IPS DF 6.9 (cell line): ENCODE measurements around the gene MFAP5.

Source experiments
- DNase-seq: peaks from one replicate; pipeline ENCODE4 v3.0.0-alpha.2; 2013; ENCODE audit warnings: low read depth, low spot score
- H3K27ac ChIP-seq: one replicate; pipeline ENCODE4 v1.5.1; 2013; ENCODE audit warnings: low read length, control low read depth
- H3K27me3 ChIP-seq: 2 replicates; pipeline ENCODE4 v1.6.1; 2013; ENCODE audit warnings: mild to moderate bottlenecking, low read length; ENCODE audit not compliant: control insufficient read depth, insufficient read depth
- H3K36me3 ChIP-seq: 2 replicates; pipeline ENCODE4 v1.6.1; 2013; ENCODE audit warnings: low read length; ENCODE audit not compliant: control insufficient read depth, insufficient read depth
- H3K4me1 ChIP-seq: 2 replicates; pipeline ENCODE4 v1.6.1; 2013; ENCODE audit warnings: low read length; ENCODE audit not compliant: control insufficient read depth, insufficient read depth
- H3K4me3 ChIP-seq: 2 replicates; pipeline ENCODE4 v1.5.1; 2013; ENCODE audit warnings: mild to moderate bottlenecking, low read length
- H3K9me3 ChIP-seq: 2 replicates; pipeline ENCODE4 v1.6.1; 2013; ENCODE audit warnings: low read length, inconsistent platforms; ENCODE audit not compliant: control insufficient read depth, insufficient read depth
- WGBS: extraction: QIAGEN DNeasy Blood & Tissue Kit; methylation state at CpG from one replicate; pipeline ENCODE4 v1.1.7; 2013; ENCODE audit warnings: mixed read lengths, missing lambda C conversion rate; ENCODE audit not compliant: insufficient read length, insufficient coverage; 5-methylcytosine and 5-hydroxymethylcytosine counted together

The MFAP5 gene

DNA sequence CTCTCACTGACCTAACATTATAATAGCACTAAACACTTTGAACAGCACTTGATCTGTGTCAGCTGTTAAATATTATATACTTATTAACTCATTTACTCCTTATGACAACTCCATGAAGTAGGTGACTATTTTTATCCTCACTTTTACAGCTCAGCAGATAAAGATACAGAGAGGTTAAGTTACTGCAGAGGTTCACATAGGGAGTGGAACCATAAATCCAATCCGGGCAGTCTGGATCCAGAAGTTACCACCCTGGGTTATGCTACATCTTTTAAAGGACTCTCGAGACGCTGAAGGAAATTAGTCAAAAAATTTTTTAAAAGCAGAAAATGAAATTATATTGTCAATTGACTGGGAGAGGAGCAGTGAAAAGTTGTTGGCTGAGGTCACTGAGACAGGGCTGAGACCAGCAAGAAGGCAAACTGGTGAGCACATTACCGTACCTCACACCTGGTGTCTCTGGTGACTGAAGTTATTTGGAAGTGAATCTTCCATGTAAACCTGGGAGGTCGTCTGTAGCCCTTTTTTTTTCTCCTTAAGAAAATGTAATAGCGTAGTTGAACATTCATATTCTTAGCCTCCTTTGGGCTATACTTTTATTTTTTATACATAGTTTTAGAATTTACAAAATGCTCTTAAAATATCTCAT is 33.9 kb upstream of the MFAP5 start:
- no CpG with 5 or more reads among the region's 6 CpGs for WGBS
- H3K36me3 ChIP-seq: no peaks in the 10 kb centered on the region
- no peak for DNase-seq
- H3K9me3 ChIP-seq: no peaks in the 10 kb centered on the region
- no peaks in the 10 kb centered on the region for H3K27me3 ChIP-seq
- peak overlapping the region; percentile 97; the same call in 1 of the 2 replicates for H3K4me3 ChIP-seq
- no peaks in the 10 kb centered on the region; the same call in 1 of the 2 replicates for H3K4me1 ChIP-seq
- H3K27ac ChIP-seq: no peak overlapping the region

DNA sequence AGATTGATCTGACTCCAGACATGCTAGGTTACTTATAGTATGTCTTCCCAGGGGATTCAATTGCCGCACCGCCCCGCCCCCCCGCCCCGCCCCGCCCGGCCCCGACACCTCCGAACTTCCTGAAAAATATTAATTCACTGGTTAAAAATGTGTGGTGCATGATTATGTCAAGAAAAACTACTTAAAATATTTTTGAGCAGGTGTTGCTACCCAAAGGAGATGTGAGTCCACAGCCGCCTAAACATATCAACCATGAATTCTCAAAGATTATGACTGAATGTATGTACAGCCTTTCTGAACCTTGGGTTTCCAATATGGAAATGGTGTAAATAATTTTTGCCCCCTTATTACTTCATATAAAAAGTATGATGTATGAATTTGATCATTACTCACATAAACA is 32.5 kb upstream of the MFAP5 start:
- no peaks in the 10 kb centered on the region for H3K27me3 ChIP-seq
- WGBS: no CpG with 5 or more reads among the region's 10 CpGs
- H3K4me3 ChIP-seq: no peak overlapping the region
- H3K4me1 ChIP-seq: no peaks in the 10 kb centered on the region; the same call in 1 of the 2 replicates
- DNase-seq: no peak
- no peaks in the 10 kb centered on the region for H3K9me3 ChIP-seq
- H3K36me3 ChIP-seq: no peaks in the 10 kb centered on the region
- no peak overlapping the region for H3K27ac ChIP-seq

DNA sequence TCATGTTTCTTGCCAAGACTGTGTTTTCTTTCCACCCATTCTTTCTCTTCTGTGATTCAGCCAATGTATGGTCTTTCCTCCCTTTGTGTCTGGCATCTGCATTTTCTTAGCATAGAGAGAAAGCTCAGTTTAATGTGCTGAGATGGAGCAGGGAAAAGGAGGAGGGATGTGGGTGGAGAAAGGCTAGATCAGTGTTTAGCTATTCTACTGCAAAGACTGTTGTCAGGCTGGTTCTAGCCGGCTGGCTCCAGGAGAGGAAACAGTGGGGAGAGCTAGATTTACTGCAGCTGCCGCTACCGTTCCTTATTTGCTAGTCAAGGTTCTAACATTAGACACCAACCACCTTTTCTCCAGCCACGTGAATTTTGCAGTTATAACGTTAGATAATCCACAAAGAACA is 29.9 kb upstream of the MFAP5 start:
- no peak for DNase-seq
- WGBS: no CpG with 5 or more reads among the region's 5 CpGs

DNA sequence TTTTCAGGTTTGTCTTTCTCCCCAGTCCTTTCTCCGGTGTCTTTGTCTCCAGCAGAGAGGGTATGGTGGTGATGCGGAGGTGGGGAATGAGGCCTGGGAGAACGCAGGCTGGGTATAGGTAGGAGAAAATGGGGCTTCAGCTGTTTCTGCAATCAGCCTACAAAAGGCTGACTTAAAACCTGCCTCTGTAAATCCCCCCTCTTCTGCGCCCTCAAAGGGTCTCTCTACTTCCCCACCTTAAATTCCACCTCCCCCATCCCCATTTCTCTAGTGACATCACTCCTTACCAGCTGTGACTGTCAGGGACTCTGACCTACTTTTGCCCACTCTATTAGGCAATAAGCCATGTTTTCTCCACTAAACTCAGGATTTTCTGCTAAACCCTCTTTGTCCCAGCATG is 27.1 kb upstream of the MFAP5 start:
- H3K36me3 ChIP-seq: no peaks in the 10 kb centered on the region
- H3K4me1 ChIP-seq: peaks cover 1% of the 10 kb centered on the region; the same call in 1 of the 2 replicates
- no peak overlapping the region for H3K27ac ChIP-seq
- H3K4me3 ChIP-seq: no peak overlapping the region
- no peaks in the 10 kb centered on the region for H3K9me3 ChIP-seq
- no peak for DNase-seq
- H3K27me3 ChIP-seq: no peaks in the 10 kb centered on the region
- WGBS: no CpG with 5 or more reads among the region's 4 CpGs

More for the DNA sequence above, 29.9 kb upstream of the MFAP5 start:
- Histone ChIP-seq H3K4me3 (no peak overlapping the region), H3K27me3 (no peaks in the 10 kb centered on the region), H3K4me1 (peaks cover 1% of the 10 kb centered on the region; the same call in 1 of the 2 replicates), H3K27ac (peak overlapping the region; percentile 87), H3K36me3 (no peaks in the 10 kb centered on the region), H3K9me3 (no peaks in the 10 kb centered on the region)

DNA sequence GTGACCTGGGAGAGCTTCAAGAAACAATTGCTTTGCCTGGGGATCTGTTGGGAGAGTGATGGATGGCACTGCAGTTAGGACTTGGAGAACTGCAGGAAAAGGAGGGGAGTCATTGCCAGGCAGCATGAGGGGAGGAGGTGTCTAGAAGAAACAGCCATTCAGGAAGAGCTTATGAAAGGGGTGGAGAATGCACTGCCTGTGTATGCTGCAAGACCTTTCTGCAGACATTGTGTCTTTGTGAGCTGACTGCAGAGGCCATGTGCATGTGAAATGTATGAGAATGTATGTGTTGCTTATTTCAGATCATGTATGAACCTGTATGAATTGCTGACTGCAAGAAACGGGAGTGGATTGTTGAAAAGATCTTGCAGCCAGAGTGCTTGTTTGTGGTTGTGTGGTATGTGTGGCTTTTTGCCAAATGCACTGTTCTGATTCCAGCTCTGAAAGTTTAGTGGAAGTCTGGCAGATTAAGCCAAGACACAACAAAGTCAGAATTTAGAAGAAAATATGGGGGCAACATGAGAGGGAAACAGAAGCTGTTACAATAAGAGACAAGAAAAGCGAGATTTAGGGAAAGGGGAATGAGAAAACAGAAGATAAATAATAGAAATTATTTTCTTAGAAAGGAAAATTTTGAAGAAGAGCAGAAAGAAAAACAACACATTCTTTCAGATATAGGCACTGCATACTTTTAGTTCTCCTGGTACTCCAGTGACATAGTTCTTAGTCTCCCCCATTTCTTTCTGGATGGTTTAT is 25.4 kb upstream of the MFAP5 start:
- H3K4me3 ChIP-seq: no peak overlapping the region
- no CpG with 5 or more reads among the region's 2 CpGs for WGBS
- no peaks in the 10 kb centered on the region for H3K36me3 ChIP-seq

DNA sequence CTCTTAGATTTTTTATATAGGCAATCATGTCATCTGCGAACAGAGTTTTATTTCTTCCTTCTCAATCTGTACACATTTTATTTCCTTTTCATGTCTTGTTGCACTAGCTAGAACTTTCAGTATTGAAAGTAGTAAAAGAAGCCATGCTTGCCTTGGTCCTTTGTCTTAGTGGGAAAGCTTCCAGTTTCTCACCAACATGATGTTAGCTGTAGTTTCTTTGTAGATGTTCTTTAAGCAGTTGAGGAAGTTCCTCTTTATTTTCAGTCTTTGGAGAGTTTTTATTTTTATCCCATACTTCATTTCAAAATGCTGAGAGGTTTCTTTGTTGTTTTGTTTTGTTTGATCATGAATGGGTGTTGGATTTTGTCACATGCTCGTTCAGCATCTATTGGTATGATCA is 22.4 kb upstream of the MFAP5 start:
- DNase-seq: no peak
- Histone ChIP-seq H3K4me3 (no peak overlapping the region), H3K27ac (no peak overlapping the region)

More for the DNA sequence above, 25.4 kb upstream of the MFAP5 start:
- Histone ChIP-seq H3K27me3 (no peaks in the 10 kb centered on the region), H3K4me1 (peaks cover 1% of the 10 kb centered on the region; the same call in 1 of the 2 replicates), H3K9me3 (no peaks in the 10 kb centered on the region), H3K27ac (no peak overlapping the region)
- DNase-seq: no peak

DNA sequence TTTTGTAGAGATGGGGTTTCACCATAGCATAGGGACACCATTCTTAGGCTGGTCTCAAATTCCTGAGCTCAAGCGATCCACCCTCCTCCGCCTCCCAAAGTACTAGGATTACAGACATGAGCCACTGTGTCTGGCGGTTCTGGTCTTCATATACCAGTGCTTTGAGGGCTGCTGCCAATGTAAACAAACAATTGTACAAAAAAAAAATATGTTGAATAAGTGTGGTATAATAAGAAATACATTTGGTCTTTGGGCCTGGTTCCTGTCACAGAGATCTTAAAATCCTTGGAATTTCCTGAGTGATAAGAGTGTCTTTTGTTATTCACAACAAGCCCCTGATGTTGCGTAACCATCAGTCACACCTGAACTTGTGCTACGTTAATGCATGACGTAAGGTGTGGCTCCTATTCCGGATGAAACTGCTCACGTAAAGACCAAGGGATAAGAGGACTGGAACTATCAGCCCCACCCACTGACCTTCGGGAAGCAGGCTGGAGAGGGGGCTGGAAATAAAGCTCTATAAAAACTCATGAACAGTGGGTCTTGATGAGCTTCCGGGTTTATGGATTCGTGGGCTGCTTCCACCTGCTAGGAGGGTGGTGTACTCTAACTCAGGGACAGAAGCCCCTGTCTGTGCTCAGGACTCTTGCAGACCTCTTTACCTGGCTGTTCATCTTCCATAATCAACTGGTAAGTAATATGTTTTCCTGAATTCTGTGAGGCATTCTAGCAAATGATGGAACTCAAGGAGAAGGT is 18.7 kb upstream of the MFAP5 start:
- Histone ChIP-seq H3K36me3 (no peaks in the 10 kb centered on the region), H3K27ac (no peak overlapping the region), H3K4me3 (no peak overlapping the region), H3K27me3 (no peaks in the 10 kb centered on the region), H3K9me3 (no peaks in the 10 kb centered on the region), H3K4me1 (peaks cover 5% of the 10 kb centered on the region; the same call in 1 of the 2 replicates)
- DNase-seq: no peak
- WGBS: no CpG with 5 or more reads among the region's 11 CpGs

More for the DNA sequence above, 22.4 kb upstream of the MFAP5 start:
- Histone ChIP-seq H3K36me3 (no peaks in the 10 kb centered on the region), H3K4me1 (peaks cover 6% of the 10 kb centered on the region; the same call in 1 of the 2 replicates), H3K9me3 (no peaks in the 10 kb centered on the region), H3K27me3 (no peaks in the 10 kb centered on the region)
- no CpG with 5 or more reads among the region's 2 CpGs for WGBS

DNA sequence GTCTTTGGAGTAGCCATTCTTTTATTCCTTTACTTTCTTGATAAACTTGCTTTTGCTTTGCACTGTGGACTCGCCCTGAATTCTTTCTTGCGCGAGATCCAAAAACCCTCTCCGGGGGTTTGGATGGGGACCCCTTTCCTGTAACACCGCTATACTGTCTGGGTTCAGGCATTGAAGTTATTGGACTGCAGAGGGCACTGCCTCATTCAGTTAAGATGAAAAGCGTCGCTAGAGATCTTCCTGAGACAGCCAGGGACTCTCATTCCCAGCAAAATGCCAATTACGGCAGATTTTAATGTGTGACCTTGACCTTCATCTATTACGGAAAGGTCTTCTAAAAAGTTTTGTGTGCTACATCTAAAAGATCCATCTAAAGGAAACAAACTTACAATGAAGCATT is 17.9 kb upstream of the MFAP5 start:
- no peaks in the 10 kb centered on the region for H3K36me3 ChIP-seq
- no peak for DNase-seq
- H3K4me3 ChIP-seq: no peak overlapping the region
- H3K27ac ChIP-seq: no peak overlapping the region
- H3K27me3 ChIP-seq: no peaks in the 10 kb centered on the region
- no CpG with 5 or more reads among the region's 9 CpGs for whole genome bisulfite sequencing
- no peaks in the 10 kb centered on the region for H3K9me3 ChIP-seq
- H3K4me1 ChIP-seq: peaks cover 5% of the 10 kb centered on the region; the same call in 1 of the 2 replicates

DNA sequence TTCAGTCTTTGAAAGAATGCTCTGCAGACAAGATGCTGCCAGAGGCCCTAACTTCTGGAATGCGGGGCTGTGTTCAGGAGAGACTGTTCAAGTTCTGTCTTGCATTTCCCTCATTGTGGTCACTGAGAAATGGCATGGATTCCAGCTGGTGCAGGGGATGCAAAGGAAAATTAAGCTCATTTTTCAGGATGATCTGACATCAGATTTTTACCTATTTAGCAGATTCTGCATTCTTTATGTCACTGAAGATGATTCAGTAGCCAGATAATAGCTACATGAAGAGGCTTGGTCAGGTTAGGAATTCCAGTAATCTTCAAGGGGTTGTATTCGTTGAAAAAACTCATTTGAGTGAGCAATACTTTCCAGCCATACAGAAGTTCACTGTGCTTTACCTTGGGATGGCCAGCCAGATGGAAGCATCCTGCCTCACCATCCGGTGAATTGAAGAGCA is 16.1 kb upstream of the MFAP5 start:
- Histone ChIP-seq H3K27ac (no peak overlapping the region), H3K4me3 (no peak overlapping the region), H3K4me1 (peaks cover 5% of the 10 kb centered on the region; the same call in 1 of the 2 replicates), H3K36me3 (no peaks in the 10 kb centered on the region), H3K9me3 (no peaks in the 10 kb centered on the region), H3K27me3 (no peaks in the 10 kb centered on the region)
- no CpG with 5 or more reads among the region's 3 CpGs for WGBS
- DNase-seq: no peak

DNA sequence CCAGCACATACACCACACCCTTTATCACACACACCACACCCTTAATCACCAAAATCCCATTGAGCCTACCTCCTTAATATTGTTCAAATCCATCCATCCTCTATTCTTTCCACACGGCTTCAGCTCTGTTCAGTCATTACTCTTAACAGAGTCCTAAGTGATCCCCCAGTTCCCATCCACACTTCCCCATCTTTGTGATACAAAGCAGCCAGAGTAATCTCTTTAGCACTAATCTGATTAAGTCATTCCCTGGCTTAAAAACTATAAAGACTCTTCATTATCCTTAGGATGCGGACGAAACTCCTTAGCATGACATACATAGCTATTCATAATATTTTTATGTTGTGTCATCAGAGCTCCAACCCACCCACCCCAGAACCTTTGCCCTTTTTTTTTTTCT is 14.7 kb upstream of the MFAP5 start:
- Histone ChIP-seq H3K4me3 (no peak overlapping the region), H3K27me3 (no peaks in the 10 kb centered on the region), H3K27ac (no peak overlapping the region), H3K36me3 (no peaks in the 10 kb centered on the region), H3K4me1 (peaks cover 5% of the 10 kb centered on the region; the same call in 1 of the 2 replicates), H3K9me3 (no peaks in the 10 kb centered on the region)
- no CpG with 5 or more reads among the region's 3 CpGs for WGBS
- DNase-seq: no peak
